NCI-H82 treated with DMSO at 0.1 percent for 48 hours (cell line): ENCODE data around the gene ZNF839.

Source experiments
- DNase-seq: peaks from one replicate; lab custom pipeline; 2025; ENCODE audit not compliant: unreplicated experiment; lab: John Stamatoyannopoulos, UW

ZNF839 gene

DNA sequence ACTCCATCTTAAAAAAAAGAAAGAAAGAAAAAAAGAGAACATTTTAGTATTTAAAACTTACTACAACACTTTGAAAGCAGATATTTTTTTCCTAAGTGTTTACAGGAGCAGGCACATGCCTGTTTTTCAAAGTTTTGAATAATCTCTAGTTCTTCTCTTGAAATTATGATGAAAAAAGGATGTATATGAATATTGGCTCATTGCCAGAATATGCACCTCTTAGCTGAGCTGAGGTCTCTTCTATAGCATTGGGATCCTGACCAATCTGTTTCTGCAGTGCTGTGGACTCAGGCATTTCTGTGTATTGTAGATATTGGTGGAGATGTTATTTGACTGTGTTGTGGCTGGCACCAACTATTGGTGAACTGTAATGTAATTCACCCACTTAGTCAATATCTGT, 58.1 kb downstream of the ZNF839 start:
- DNase-seq, result no peak

DNA sequence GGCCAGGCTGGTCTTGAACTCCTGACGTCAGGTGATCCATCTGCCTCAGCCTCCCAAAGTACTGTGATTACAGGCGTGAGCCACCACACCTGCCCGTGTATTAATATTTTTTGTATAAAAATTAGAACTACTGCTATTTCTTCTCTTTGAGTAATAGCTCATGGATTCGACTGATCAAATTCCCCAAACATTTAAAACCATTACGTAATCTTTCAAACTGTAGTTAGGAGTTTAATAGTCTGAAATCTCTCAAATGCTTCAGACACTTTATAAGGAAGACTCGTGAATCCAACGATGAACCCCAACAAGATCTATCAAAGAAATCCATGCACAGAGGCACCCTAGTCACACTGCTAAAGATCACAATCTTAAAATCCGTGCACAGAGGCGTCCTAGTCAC, 59.3 kb downstream of the ZNF839 start:
- no peak for DNase-seq

DNA sequence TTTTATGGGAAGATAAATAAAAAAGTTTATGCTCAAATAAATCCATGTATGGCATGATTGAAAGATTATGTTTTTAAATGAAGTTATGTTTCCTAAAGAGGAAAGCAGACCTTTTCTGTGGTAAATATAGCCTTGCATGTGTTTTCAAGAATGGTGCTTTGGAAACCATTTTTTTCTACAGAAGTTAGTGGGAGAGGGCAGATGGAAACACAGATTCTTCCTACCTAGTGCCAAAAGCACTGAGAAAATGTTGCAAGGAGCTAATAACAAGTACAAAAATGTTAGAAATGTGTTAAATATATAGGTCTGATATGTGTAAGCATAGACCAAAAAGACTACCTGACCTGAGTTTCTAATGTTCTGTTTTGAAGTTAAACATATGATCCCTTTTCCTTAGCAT, 67.5 kb downstream of the ZNF839 start:
- no peak for DNase-seq

DNA sequence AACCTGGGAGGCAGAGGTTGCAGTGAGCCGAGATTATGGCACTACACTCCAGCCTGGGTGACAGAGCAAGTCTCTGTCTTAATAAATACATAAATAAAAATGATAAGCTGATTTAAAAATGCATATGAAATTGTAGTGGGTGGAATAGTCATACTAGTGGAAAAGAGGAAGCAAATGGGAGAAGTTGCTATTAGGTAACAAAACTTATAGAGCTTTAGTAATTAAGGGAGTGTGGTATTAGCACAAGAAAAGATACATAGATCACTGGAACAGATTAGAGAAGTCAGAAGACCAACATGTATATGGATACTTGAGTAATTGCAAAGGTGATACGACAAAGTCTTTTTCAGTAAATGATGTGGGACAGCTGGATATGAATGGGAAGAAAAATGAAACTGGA, 69.7 kb downstream of the ZNF839 start:
- no peak for DNase-seq

DNA sequence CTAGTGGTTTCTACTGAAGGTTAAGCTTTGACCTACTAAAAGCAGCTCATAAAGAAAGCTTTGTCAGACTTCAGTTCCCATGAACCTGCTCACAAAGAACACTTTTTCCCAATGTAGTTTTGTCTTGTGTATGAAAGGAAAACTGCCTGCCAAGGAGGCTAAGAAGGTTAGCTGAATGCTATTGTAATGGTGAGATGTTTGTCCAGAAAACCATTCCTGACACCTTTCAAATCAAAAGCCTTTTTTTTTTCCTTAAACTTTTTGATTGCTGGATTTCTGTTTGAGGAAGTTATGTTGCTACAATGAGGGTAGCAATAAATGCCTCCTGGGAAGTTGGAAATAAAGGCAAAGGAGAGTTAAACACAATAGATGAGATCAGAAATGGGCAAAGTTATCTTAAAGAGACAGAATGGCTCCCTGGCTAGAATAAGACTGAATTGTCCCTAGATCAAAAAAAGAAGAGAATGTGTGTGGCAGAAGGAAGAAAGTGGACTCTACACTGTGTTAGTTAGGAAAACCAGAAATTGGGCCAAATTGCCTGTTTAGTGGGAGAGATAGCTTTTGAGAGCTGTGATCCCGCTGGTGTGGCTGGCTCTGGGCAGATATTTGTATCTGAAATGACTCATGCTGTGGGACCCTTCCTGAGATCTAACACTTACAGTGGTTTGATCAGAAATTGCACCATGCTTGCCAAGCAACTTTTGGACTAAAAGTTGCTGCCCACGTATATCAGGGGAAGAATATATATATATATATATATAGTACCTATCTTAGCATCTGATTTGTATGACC, 70.7 kb downstream of the ZNF839 start:
- no peak for DNase-seq
